HepG2 (cell line): ENCODE data around the gene CARMIL3. TPM values are rescaled to one million over a fixed set of nuclear protein-coding genes. Genes with fewer than 3 reads are reported as not detected.

Experiments
- ADNP ChIP-seq: sonication (generic); formaldehyde crosslinking; IDR thresholded peaks from 2 replicates; pipeline ENCODE4 v1.4.0; 2020; ENCODE audit warnings: missing genetic modification reagents
- DPF2 ChIP-seq: sonication (generic); formaldehyde crosslinking; IDR thresholded peaks from 2 replicates; pipeline ENCODE4 v1.4.0; 2020; ENCODE audit warnings: mild to moderate bottlenecking, low read depth, missing genetic modification reagents, borderline replicate concordance
- ELK4 ChIP-seq: sonication (generic); formaldehyde crosslinking; IDR thresholded peaks from 2 replicates; pipeline ENCODE4 v1.9.0; 2021; ENCODE audit warnings: missing genetic modification reagents, borderline replicate concordance
- FIP1L1 ChIP-seq: fragments of 200-400 bp; formaldehyde crosslinking; IDR thresholded peaks from 2 replicates; pipeline ENCODE4 v1.6.1; 2018; ENCODE audit warnings: low read depth, mild to moderate bottlenecking, low read length, moderate library complexity, borderline replicate concordance; ENCODE audit not compliant: insufficient read depth
- FOXM1 ChIP-seq: sonication (generic); formaldehyde crosslinking; IDR thresholded peaks from 2 replicates; pipeline ENCODE4 v1.5.0; 2020; ENCODE audit warnings: missing genetic modification reagents
- IRF2 ChIP-seq: IDR thresholded peaks from 2 replicates; pipeline ENCODE4 v1.6.1; 2018; ENCODE audit warnings: missing genetic modification reagents, missing compliant biosample characterization
- MTA3 ChIP-seq: sonication (generic); formaldehyde crosslinking; IDR thresholded peaks from 2 replicates; pipeline ENCODE4 v1.4.0; 2020; ENCODE audit warnings: missing genetic modification reagents
- MYNN ChIP-seq: sonication (generic); formaldehyde crosslinking; IDR thresholded peaks from 2 replicates; pipeline ENCODE4 v1.4.0; 2020; ENCODE audit warnings: mild to moderate bottlenecking, low read depth, missing genetic modification reagents
- NCOA5 ChIP-seq: sonication (generic); formaldehyde crosslinking; IDR thresholded peaks from 2 replicates; pipeline ENCODE4 v1.4.0; 2020; ENCODE audit warnings: missing genetic modification reagents
- NR2C2 ChIP-seq: sonication (generic); formaldehyde crosslinking; IDR thresholded peaks from 2 replicates; pipeline ENCODE4 v1.4.0; 2020; ENCODE audit warnings: missing genetic modification reagents, mild to moderate bottlenecking, moderate library complexity, borderline replicate concordance
- SIN3A ChIP-seq: IDR thresholded peaks from 2 replicates; pipeline ENCODE4 v1.6.1; 2011; ENCODE audit warnings: low read depth, mild to moderate bottlenecking, control low read depth, low read length, borderline replicate concordance
- SP2 ChIP-seq: sonication (generic); formaldehyde crosslinking; IDR thresholded peaks from 2 replicates; pipeline ENCODE4 v1.5.1; 2020; ENCODE audit warnings: mild to moderate bottlenecking, missing genetic modification reagents
- THAP9 ChIP-seq: sonication (generic); formaldehyde crosslinking; IDR thresholded peaks from 2 replicates; pipeline ENCODE4; 2020; ENCODE audit warnings: missing genetic modification reagents, mild to moderate bottlenecking, borderline replicate concordance
- ZBTB49 ChIP-seq: sonication (generic); formaldehyde crosslinking; IDR thresholded peaks from 2 replicates; pipeline ENCODE4 v1.4.0; 2020; ENCODE audit warnings: missing genetic modification reagents, borderline replicate concordance
- ZEB1 ChIP-seq: IDR thresholded peaks from 2 replicates; pipeline ENCODE4 v1.6.1; 2012; ENCODE audit warnings: mild to moderate bottlenecking, low read depth, inconsistent platforms; ENCODE audit not compliant: insufficient replicate concordance
- ZNF207 ChIP-seq: fragments of 450-650 bp; IDR thresholded peaks from 2 replicates; pipeline ENCODE4 v1.6.1; 2016; ENCODE audit warnings: antibody characterized with exemption, borderline replicate concordance
- ZNF354B ChIP-seq: sonication (generic); formaldehyde crosslinking; IDR thresholded peaks from 2 replicates; pipeline ENCODE4 v1.8.0; 2022; ENCODE audit warnings: mild to moderate bottlenecking, missing genetic modification reagents
- ZNF441 ChIP-seq: sonication (generic); formaldehyde crosslinking; IDR thresholded peaks from 2 replicates; pipeline ENCODE4 v1.7.0; 2021; ENCODE audit warnings: missing genetic modification reagents, borderline replicate concordance
- ZNF740 ChIP-seq: sonication (generic); formaldehyde crosslinking; IDR thresholded peaks from 2 replicates; pipeline ENCODE4 v1.4.0; 2020; ENCODE audit warnings: missing genetic modification reagents
- ZNF782 ChIP-seq: sonication (generic); formaldehyde crosslinking; IDR thresholded peaks from 2 replicates; pipeline ENCODE4 v1.4.0; 2020; ENCODE audit warnings: missing genetic modification reagents, mild to moderate bottlenecking, borderline replicate concordance
- ZNF839 ChIP-seq: sonication (generic); formaldehyde crosslinking; IDR thresholded peaks from 2 replicates; pipeline ENCODE4 v1.4.0; 2020; ENCODE audit warnings: missing genetic modification reagents, mild to moderate bottlenecking, borderline replicate concordance
- polyA plus RNA-seq, 8 experiments: library from polyadenylated mRNA; depleted of rRNA in 3 of 8; stranded (reverse) in 7 of 8; unstranded in 1 of 8; fragments of >200 nt; fragmentation: Illumina TruSeq in 4 of 8; extraction: Trizol in 4 of 8; gene quantifications; 2 replicates each; pipeline versions ENCODE4 v1.2.1 to v1.2.3, GENCODE V29; 2011 to 2016; ENCODE audit warnings: low read depth in 4 of 8, missing spikeins in 1 of 8, mixed read lengths in 1 of 8; ENCODE audit not compliant: insufficient read depth in 1 of 8
- total RNA-seq, 5 experiments: library from RNA; depleted of rRNA; stranded (reverse); fragments of >200 nt; fragmentation: Illumina TruSeq; extraction: Trizol; gene quantifications; 2 replicates each; pipeline ENCODE4 v1.2.3, GENCODE V29; 2016; ENCODE audit warnings: low read depth in 1 of 5

CARMIL3 gene
- total and polyA plus RNA-seq, 2 of the 13 experiments (the other 11 are each of a cell fraction or from before 2014, with no cell fraction given) = 0.27 to 0.55 TPM

GRCh38 chr14:24093901-24094840 lies 42.4 kb downstream of the CARMIL3 start, which contains the start of gene PCK2 (continued):
- peak; percentile 59 for TF ChIP-seq THAP9 (CRISPR knock-in tag)
- peak; percentile 68; the same call in 1 of the 2 replicates for TF ChIP-seq ZNF441 (CRISPR knock-in tag)
- peak; percentile 95 for TF ChIP-seq MYNN (CRISPR knock-in tag)
- TF ChIP-seq ZNF740 (CRISPR knock-in tag) = peak; percentile 92
- peak; percentile 91 for TF ChIP-seq FOXM1 (CRISPR knock-in tag)
- peak; percentile 91; the same call in 1 of the 2 replicates for TF ChIP-seq ZNF782 (CRISPR knock-in tag)
- TF ChIP-seq NCOA5 (CRISPR knock-in tag) = peak; percentile 71; the same call in 1 of the 2 replicates
- peak; percentile 82; the same call in 1 of the 2 replicates for TF ChIP-seq FIP1L1
- TF ChIP-seq SIN3A = peak; percentile 94; the same call in 1 of the 2 replicates
- TF ChIP-seq ZNF839 (CRISPR knock-in tag) = peak; percentile 75; the same call in 1 of the 2 replicates
- peak; percentile 57 for TF ChIP-seq ADNP (CRISPR knock-in tag)
- no peak for TF ChIP-seq ZEB1
- no peak; the same call in none of the 2 replicates for TF ChIP-seq ZBTB49
- no peak for TF ChIP-seq ZNF207
- peak; percentile 63; the same call in 1 of the 2 replicates for TF ChIP-seq NR2C2 (CRISPR knock-in tag)
- TF ChIP-seq DPF2 = peak; percentile 50; the same call in 1 of the 2 replicates
- TF ChIP-seq SP2 = no peak
- TF ChIP-seq MTA3 (CRISPR knock-in tag) = peak; percentile 77; the same call in 1 of the 2 replicates
- TF ChIP-seq IRF2 (CRISPR knock-in tag) = peak; percentile 95
- peak; percentile 82 for TF ChIP-seq ELK4 (CRISPR knock-in tag)
- TF ChIP-seq ZNF354B (CRISPR knock-in tag) = 0 out of 2 replicates have a peak, but pooled peaks have one; percentile 75
